GM19463 (cell line): Measurements from ENCODE around the gene GPR143.

Experiments used
- ATAC-seq: cut with Tn5 transposase; IDR thresholded peaks from one replicate; pipeline ENCODE4 v1.9.1; 2021; ENCODE audit warnings: mild to moderate bottlenecking, moderate library complexity; ENCODE audit not compliant: unreplicated experiment

The GPR143 gene

GRCh38 chrX:9676738-9677097 lies 88.9 kb downstream of the GPR143 start:
- ATAC-seq: no peak

- no peak for ATAC-seq
Measured at GRCh38 chrX:9676306-9676705, 89.3 kb downstream of the GPR143 start.
